Stimulated activated CD4-positive, alpha-beta T cell treated with anti-CD3 and anti-CD28 coated beads, TNF-alpha, amount 100 ng/mL, for 4 hours (primary cell): ENCODE measurements around the gene PCDHGA1.
"Not testable (repeated sequence)": the region's sequence is repeated elsewhere in the genome, so short reads cannot be mapped to it uniquely, and the experiment has no call there.

Source experiments
- DNase-seq, 3 experiments: peaks; one replicate each; pipeline ENCODE4 v3.0.0-alpha.2; 2020; ENCODE audit warnings: low read depth in 3 of 3

Gene PCDHGA1

DNA sequence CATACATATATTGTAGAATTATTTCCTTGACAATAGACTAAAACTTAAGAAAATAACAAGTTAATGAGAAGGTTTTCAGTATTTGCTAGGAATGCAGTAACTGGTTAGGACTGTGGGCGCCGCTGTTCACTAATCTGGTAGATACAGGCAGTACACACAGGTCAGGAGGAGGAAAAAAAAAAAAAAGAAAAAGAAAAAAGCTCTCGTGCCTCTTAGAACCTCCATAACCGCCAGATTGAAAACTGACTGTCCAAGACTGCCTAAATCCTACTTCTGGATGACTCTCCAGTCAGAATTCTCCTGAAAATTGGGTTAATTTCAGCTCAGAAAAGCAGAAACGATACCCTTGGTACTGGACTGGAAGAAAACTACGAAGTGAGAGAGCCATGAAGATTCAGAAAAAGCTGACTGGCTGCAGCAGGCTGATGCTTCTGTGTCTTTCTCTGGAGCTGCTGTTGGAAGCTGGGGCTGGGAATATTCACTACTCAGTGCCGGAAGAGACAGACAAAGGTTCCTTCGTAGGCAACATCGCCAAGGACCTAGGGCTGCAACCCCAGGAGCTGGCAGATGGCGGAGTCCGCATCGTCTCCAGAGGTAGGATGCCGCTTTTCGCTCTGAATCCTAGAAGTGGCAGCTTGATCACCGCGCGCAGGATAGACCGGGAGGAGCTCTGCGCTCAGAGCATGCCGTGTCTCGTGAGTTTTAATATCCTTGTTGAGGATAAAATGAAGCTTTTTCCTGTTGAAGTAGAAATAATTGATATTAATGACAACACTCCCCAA lies at the start of gene PCDHGA1:
TSS of gene PCDHGA1 (plus strand) at position 216 of the 782 bp plus-strand sequence.
- DNase-seq = no peak

DNA sequence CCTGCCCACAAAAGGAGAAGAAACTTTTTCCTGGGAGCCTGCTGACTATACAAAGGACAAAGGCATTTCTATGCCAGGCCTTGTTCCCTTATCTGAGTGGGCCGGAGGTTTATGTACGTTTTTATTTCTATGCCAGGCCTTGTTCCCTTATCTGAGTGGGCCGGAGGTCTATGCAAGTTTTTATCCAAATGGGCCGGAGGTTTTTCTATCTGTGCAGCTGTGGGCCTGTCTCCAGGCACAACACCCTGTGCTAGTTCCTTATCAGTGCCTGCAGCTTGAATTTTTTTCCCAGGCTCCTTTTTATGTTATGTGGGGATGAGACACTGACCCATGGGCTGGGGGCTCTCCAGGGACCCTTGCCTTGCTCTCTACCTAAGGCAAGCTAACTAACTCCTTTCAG lies 31.9 kb upstream of the PCDHGA1 start:
- no peak for DNase-seq

DNA sequence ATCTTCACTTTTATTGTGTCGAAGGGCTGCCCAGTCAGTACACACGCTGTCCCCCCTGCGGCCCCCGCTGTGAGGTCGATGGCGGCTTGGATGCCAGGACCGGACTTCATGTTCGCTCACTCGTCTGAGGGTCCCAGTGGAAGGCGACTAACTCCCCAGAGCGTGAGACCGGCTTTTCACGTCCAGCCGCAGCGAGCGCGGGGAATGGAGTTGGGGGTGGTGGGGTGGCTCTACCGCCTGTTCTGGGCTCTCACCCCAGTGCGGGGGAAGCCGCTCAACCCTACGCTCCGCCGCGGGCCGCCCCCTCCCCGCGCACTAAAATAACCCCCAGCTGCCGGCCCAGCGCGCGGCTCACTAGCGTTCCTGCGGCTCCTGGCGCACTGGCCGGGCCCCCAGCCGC lies 26.6 kb upstream of the PCDHGA1 start, which contains the start of gene SLC25A2:
TSS of gene SLC25A2 (minus strand) at position 294 of the 400 bp plus-strand sequence. CDS start at position 110, 184 bp downstream.
- DNase-seq = no peak

DNA sequence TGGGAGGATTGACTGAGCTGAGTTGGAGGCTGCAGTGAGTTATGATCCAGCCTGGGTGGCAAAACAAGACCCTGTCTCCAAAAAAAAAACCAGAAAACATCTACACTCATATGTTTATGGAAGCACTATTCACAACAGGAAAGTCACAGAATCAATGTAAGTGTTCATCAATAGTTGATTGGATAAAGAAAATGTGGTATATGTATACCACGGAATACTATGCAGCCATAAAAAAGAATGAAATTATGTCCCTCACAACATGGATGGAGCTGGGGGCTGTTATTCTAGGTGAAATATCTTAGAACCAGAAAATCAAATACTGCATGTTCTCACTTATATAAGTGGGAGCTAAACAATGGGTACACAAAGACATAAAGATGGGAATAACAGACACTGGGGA lies 23.7 kb upstream of the PCDHGA1 start:
- no peak for DNase-seq

DNA sequence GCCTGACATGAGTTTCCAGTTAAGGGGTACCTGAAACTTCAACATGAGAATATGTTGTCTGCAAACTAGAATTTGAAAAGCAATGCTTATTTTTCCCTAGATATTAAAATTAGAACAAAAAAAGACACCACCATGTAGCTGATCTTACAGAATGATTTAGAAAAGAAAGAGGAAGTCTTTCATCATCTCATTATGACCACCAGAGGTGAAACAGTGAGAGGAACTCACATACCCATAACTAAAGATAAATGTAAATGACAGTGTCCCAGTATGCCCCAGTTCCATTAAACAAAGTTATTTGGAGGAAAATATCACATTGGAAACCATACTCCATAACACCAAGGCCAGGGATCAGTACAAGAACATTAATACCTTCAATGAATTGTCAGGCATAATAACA lies 16.6 kb upstream of the PCDHGA1 start:
- DNase-seq = no peak

DNA sequence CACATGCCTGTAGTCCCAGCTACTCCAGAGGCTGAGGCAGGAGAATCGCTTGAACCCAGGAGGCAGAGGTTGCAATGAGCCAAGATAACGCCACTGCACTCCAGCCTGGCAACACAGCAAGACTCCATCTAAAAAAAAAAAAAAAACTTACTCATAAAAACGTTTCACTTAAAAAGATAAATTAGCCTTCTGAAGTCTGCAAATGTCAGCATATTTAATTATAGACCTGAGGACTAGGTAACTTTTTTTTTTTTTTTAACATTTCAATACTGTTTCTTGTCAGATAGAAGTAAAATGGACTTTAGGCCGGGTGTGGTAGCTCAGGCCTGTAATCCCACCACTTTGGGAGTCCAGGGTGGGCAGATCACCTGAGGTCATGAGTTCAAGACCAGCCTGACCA lies 13.4 kb upstream of the PCDHGA1 start:
- DNase-seq = not testable (repeated sequence)

DNA sequence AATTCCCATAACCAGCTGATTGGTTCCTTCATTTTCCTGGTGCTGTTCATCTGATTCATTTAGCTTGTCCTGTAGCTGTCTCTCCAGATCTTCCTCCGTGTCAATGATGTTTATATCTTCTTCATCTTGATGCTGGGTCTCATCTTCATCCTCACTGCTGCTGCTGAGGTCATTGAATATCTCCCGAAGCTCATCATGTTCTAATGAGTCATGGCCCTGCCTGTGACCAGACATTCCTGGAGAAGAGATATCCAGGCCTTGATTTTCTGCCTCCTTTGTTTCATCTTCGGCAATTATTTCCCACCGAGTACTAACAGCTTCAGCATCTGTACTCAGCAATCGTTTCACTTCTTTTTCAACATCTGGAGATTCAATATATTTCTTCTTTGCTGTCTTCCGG lies 11.1 kb upstream of the PCDHGA1 start:
- DNase-seq = no peak

DNA sequence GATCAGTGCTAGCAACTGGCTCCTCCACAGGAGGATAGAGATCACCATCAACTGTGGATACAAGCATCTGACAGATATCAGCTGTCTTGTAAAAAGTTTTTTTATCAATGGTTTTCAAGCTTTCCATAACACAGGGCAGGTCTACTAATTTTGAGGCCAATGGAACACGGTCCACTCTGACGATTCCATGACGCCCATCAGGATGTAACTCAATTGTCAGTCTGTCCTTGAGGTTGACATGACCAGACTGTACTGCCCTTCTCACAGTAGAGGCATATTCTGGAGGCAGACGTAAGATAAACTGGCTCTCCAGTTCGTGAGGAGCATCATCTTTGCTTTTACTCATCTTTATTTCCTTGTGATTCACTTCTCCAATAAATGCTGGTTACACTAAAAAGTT lies 10.6 kb upstream of the PCDHGA1 start:
- no peak for DNase-seq

DNA sequence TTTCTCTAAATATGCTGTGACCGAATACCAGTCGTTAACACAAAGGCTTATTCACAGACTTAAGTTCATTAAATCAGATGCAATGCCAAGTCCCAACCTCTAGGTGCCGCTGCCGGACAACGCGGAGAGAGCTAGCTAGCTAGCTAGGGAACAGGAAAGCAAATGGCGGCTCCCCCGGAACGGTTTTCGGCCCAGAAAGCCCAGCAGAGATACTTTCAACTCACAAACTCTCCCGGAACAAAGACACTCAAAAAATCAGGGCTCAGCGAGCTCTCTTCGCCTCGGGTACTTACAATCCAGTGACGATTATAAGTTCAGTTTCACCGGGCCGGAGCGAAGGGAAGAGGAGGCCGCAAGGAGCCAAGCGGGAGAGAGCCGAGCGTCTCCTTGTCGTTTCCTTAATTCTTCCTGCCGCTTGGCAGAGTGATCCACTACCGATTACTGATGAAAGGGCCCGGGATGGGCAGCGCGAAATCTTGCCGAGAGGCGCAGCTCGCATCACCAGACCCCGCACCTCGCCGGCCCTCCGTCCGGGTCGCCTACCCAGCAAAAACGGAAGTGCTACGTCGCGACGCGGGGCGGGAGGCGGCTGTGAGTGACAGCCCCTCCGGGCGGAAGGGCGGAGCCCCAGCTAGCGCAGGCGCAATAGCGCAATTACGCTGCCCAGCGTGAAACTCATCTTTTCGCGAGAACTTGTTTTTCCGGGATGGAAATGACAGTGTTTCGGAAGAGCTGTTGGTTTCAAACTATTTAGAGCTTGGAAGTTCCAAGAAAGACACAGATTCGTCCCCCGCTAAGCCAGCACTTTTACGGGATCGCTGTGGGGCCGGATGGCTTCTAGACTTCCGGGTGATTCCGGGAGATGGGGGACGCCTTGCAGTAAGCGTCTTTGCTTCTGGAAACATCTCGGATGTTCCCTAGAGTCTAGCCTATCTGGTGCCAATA lies 9.8 kb upstream of the PCDHGA1 start, which contains the start of gene TAF7:
TSS of gene TAF7 (minus strand) at position 560 of the 945 bp plus-strand sequence. CDS start 740 bp downstream, outside the sequence.
- peak; percentile 81 to 86 (median 84) for DNase-seq

DNA sequence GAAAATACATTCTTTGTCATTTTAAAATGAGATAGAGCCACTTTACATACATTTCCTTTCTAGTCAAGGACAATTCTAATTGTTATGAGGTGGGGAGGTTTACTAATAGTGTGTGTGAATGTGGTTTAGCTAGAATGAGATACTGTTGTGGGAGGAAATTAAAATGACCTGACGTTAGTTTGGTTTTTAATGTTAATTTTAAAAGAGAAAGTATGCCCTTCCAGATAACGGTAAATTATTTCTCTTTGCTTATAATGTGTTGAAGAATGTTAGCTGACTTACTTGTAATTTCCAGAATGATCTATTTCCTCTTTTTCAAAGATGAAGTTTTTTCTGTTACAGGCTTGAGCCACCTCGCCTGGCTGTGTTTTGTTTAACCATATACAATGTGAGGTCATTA lies 8.1 kb upstream of the PCDHGA1 start:
- DNase-seq = no peak

DNA sequence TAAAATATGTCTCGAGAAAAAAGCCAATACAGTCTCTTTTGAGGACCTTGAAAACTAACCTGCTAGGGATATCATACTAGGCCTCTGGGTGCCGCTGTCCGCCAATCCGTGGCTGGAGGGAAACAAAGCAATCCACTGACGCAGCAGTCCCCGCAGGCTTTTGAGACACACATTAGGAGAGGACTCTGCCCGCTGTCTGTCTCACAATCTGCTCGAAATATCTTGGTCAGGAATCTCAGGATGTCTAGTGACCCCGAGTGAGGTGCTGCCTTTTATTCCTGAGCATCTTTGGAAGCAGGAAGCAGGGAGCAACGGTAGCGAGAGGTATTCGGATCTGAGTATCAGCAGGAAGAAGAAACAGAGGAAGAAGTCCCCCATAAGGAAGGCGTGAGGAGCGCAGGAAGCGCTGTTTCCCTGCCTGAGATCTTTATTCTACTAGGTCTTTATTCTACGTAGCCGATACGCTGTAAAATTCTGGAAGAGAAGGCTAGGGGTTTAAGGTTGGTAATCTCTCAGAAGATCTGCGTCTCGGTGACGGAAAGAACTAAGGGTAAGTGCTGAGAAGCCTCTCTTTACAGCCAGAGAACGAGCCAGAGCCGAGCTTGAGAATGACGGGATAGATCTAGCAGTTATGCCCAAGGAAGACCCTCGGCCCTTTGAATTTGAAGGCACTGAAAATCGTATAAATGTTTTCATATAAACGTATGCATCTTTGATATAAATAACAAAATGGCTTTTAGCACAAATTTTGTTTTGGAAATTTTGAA lies 4.0 kb upstream of the PCDHGA1 start:
- peak; percentile 25 to 41 (median 35) for DNase-seq

DNA sequence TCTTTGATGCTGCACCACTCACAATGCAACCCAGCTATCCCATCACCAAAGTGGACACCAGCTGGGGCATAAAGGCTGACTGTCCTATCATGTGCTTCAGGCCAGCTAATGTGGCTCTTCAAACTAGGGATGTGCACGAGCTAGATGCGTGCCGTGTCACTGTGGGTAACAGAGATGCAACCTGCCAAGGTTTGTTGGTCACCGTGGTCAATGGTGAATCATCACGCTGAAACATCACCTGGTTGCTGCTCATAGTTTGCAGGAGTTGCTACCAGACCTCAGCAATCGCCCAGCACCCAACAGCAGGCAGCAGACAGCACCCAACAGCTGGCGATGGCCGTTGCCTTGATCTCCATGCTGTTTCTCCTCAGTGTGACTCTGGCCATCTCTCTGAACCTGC lies 2.1 kb upstream of the PCDHGA1 start:
- DNase-seq = no peak

DNA sequence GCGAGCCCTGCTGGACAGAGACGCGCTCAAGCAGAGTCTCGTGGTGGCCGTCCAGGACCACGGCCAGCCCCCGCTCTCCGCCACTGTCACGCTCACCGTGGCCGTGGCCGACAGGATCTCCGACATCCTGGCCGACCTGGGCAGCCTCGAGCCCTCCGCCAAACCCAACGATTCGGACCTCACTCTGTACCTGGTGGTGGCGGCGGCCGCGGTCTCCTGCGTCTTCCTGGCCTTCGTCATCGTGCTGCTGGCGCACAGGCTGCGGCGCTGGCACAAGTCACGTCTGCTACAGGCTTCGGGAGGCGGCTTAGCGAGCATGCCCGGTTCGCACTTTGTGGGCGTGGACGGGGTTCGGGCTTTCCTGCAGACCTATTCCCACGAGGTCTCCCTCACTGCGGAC lies 2.3 kb downstream of the PCDHGA1 start:
- DNase-seq = not testable (repeated sequence)

DNA sequence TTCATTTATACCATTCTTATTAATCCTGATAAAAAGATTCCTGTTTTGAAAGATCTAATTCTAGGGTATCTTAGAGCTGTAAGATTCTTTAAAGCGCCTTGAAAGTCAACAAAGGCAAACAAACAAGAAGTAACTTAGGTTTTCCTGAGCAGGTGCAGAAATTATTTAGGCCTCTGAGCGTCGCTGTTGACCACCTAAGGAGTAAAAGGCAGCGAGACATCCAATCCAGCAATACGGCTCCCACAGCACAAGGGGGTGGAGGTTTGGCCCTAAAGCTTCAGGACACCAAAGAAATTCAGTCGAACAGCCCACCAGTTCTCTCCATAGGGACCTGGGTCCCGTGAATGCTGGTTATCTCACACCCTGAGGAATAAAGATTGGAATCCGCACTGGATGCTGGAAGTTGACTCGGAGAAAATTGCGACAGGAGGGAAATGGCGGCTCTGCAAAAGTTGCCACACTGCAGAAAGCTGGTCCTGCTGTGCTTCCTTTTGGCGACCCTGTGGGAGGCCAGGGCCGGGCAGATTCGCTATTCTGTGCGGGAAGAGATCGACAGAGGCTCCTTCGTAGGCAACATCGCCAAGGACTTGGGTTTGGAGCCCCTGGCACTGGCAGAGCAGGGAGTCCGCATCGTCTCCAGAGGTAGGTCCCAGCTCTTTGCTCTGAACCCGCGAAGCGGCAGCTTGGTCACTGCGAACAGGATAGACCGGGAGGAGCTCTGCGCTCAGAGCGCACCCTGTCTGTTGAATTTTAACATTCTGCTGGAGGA lies 8.4 kb downstream of the PCDHGA1 start, which contains the start of gene PCDHGA2:
TSS of gene PCDHGA2 (plus strand) at position 223 of the 769 bp plus-strand sequence.
- no peak for DNase-seq

DNA sequence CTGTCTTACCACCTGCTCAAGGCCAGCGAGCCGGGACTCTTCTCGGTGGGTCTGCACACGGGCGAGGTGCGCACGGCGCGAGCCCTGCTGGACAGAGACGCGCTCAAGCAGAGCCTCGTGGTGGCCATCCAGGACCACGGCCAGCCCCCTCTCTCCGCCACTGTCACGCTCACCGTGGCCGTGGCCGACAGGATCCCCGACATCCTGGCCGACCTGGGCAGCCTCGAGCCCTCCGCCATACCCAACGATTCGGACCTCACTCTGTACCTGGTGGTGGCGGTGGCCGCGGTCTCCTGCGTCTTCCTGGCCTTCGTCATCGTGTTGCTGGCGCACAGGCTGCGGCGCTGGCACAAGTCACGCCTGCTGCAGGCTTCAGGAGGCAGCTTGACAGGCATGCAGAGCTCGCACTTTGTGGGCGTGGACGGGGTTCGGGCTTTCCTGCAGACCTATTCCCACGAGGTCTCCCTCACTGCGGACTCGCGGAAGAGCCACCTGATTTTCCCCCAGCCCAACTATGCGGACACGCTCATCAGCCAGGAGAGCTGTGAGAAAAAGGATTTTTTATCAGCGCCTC lies 10.6 kb downstream of the PCDHGA1 start:
- DNase-seq = not testable (repeated sequence)

DNA sequence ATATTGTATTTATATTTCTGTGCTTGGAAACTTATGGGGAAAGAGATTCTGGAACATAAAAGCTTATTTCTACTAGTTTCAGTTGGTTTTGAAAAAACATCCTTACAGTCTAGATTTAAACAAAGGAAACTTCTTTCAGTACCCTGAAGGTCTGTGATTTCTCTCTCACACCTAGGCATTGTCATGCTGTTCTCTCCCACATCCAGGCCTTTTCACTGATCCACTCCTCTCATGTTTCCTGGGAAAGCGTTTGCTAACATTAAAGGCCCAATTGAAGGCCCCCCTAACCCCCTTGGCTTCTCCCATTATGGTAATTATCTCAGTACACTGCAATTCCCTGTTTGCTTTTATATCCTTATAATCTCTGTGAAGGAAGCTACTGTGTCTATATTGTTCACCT lies 12.5 kb downstream of the PCDHGA1 start:
- no peak for DNase-seq

DNA sequence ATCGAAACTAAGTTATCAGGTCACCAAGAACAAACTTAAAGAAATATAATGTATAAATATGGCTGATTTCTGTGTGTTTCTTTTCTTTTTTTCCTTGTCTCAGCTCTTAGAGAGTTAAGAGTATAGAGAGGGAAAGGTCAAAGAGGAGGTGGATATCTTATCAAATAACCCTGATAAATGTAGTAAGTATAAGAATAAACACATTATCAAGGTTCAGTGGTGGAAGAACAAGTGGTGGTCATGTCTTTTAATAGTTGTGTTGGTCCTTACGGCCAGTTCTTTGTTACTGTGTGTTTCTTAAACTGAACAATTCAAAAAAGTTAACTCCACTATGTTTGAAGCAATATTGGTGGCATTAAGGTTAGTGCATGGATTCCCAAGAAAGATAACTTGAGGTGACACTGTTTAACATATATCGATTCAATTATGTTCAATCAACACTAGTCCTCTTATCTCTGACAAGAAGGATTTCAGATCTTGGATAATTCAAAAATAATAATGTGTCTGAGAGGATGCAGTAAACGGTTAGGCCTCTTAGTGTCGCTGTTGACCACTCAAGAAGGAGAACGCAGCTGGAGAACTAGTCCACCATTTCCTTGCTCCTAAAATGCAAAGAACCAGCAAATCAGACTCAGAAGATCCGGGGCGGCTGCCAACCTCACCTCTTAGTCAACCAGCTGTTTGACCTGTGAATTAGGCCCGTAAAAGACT lies 13.1 kb downstream of the PCDHGA1 start, which contains the start of gene PCDHGA3:
TSS of gene PCDHGA3 (plus strand) at position 588 of the 711 bp plus-strand sequence. CDS start 205 bp downstream, outside the sequence.
- no peak for DNase-seq

DNA sequence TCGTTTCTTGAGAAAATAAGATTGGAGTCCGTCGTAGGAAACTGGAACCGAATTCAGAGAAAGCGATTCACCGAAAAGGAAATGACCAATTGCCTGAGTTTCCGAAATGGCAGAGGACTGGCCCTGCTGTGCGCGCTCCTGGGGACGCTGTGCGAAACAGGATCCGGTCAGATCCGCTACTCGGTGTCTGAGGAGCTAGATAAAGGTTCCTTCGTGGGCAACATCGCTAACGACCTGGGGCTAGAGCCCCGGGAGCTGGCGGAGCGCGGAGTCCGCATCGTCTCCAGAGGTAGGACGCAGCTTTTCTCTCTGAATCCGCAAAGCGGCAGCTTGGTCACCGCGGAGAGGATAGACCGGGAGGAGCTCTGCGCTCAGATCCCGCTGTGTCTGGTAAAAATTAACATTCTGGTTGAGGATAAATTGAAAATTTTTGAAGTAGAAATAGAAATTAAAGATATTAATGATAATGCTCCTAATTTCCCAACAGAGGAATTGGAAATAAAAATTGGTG lies 13.7 kb downstream of the PCDHGA1 start:
- no peak for DNase-seq

DNA sequence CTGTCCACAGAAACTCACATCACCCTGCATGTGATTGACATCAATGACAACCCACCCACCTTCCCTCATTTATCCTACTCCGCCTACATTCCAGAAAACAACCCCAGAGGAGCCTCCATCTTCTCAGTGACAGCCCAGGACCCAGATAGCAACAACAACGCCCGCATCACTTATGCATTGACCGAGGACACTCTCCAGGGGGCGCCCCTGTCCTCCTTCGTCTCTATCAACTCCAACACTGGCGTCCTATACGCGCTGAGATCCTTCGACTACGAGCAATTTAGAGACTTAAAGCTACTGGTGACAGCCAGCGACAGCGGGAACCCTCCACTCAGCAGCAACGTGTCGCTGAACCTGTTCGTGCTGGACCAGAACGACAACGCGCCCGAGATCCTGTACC lies 15.0 kb downstream of the PCDHGA1 start:
- no peak for DNase-seq
